BE2C (cell line): ENCODE data around the gene GNB1L.

ENCODE experiments used
- DNase-seq: peaks from one replicate; pipeline ENCODE4 v3.0.0-alpha.2; 2020
- H3K27me3 ChIP-seq: fragments of 250-450 bp; sonication (Bioruptor Pico); 2 replicates; pipeline ENCODE4 v1.5.1; 2020; ENCODE audit warnings: mild to moderate bottlenecking
- H3K36me3 ChIP-seq: fragments of 250-450 bp; sonication (Bioruptor Pico); 2 replicates; pipeline ENCODE4 v1.5.1; 2020; ENCODE audit warnings: mild to moderate bottlenecking
- H3K4me1 ChIP-seq: fragments of 250-450 bp; sonication (Bioruptor Pico); 2 replicates; pipeline ENCODE4 v1.5.1; 2020
- H3K4me3 ChIP-seq: 2 replicates; pipeline ENCODE4 v1.5.1; 2011; ENCODE audit warnings: low read depth, low read length
- H3K9me3 ChIP-seq: fragments of 250-450 bp; sonication (Bioruptor Pico); 2 replicates; pipeline ENCODE4 v1.5.1; 2020
- CTCF ChIP-seq: IDR thresholded peaks from 2 replicates; pipeline ENCODE4 v1.5.1; 2012; ENCODE audit warnings: mild to moderate bottlenecking, low read depth, low read length

The GNB1L gene

DNA sequence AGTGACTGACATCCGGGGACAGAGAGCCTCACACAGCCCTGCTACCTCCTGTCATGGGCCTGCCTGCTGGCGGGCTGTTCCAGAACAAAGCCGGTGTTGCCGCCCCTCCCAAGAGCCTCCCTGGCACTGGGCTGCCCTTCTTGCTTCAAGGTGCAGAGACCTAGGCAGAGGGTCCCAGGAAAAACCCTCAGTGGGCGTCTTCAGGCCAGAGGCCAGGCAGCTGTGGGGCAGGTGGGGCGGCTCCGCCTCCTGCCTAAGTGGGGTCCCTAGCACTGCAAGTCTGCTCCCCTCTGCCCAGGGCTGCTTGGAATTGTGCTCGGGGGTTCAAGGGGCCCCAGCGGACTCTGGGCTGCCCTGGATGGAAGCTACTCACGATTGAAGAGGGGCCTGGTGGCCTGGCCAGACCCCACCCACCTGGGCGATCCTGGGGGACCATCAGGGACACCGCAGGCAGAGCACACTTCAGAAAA lies 20.4 kb upstream of the GNB1L start:
- TF ChIP-seq CTCF, result no peak
- H3K9me3 ChIP-seq, result no peaks in the 10 kb centered on the region
- H3K4me1 ChIP-seq, result peaks cover 6% of the 10 kb centered on the region
- H3K4me3 ChIP-seq, result no peak overlapping the region
- DNase-seq, result no peak
- no peaks in the 10 kb centered on the region for H3K36me3 ChIP-seq
- no peaks in the 10 kb centered on the region for H3K27me3 ChIP-seq

- Histone ChIP-seq H3K9me3 (no peaks in the 10 kb centered on the region), H3K4me1 (peaks cover 7% of the 10 kb centered on the region), H3K27me3 (no peaks in the 10 kb centered on the region), H3K36me3 (no peaks in the 10 kb centered on the region), H3K4me3 (no peak overlapping the region)
- no peak for TF ChIP-seq CTCF
- peak; percentile 13 for DNase-seq
Measured at GRCh38 chr22:19874307-19875060, 19.8 kb upstream of the GNB1L start.

GRCh38 chr22:19873960-19874306 lies 19.3 kb upstream of the GNB1L start:
- Histone ChIP-seq H3K36me3 (no peaks in the 10 kb centered on the region), H3K4me1 (peaks cover 7% of the 10 kb centered on the region), H3K4me3 (no peak overlapping the region), H3K9me3 (no peaks in the 10 kb centered on the region), H3K27me3 (no peaks in the 10 kb centered on the region)
- no peak for TF ChIP-seq CTCF
- DNase-seq, result no peak

DNA sequence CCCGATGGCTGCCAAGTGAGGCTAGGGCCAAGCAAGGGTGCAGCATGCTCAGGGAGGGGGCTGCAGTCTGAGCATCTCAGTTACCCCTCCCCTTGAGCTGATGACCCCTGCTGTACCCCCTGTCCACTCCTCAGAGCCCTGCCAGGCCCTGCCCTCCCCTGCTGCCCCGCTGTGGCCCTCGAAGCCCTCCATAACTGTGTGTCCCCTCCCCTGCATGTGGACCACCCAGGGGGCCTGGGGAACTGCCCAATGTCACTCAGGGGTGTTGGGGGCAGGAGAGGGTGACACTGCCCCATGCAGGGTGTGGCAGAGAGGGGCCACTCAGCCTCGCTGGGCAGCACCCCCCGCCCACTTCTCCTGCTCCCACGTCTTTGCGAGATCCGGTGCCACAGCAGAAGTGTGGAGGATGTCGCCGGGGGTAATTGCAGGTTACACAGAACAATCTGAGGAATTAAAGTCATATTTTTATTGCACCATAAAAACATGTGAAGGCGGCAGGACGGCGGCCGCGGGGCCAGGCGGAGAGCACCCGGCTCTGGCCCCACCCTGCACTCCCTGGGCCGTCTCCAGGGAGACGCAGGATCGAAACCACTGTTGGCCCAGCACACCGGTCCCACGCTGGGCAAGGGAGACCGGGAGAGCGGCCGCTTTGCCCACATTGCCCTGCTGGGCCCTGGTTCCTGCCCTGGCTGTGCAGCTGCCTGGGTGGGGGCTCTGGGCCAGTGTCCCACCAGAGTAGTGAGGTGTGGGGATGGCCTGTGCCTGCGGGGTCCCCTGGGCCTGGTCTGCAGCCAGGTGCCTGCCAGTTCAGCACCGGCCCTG lies 18.7 kb upstream of the GNB1L start:
- Histone ChIP-seq H3K4me1 (peaks cover 7% of the 10 kb centered on the region), H3K36me3 (no peaks in the 10 kb centered on the region), H3K27me3 (no peaks in the 10 kb centered on the region), H3K4me3 (no peak overlapping the region), H3K9me3 (no peaks in the 10 kb centered on the region)
- DNase-seq, result no peak
- no peak for TF ChIP-seq CTCF

DNA sequence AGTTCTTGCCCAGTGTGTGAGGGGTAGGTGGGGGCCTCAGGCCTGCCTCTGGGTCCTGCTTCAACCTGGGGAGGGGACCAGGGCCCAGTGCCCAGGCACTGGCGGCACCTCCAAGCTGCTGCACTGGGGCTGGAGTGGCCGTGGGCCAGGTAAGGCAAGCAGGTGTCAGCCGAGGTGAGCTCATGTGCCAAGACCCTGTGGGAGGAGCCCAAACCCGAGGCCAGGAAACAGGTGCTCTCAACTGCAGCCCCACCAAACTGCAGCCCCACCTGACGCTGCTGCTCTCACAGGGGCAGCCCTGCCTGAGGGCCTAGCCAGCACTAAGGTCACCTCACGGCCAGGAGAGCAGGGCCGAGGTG lies 18.1 kb upstream of the GNB1L start:
- no peaks in the 10 kb centered on the region for H3K27me3 ChIP-seq

More for the DNA sequence above, 18.1 kb upstream of the GNB1L start:
- no peaks in the 10 kb centered on the region for H3K36me3 ChIP-seq
- no peak for DNase-seq
- H3K4me1 ChIP-seq, result peaks cover 7% of the 10 kb centered on the region
- H3K4me3 ChIP-seq, result no peak overlapping the region
- no peaks in the 10 kb centered on the region for H3K9me3 ChIP-seq
- TF ChIP-seq CTCF, result no peak
